ENCODE results near the gene MORC4.

DNA sequence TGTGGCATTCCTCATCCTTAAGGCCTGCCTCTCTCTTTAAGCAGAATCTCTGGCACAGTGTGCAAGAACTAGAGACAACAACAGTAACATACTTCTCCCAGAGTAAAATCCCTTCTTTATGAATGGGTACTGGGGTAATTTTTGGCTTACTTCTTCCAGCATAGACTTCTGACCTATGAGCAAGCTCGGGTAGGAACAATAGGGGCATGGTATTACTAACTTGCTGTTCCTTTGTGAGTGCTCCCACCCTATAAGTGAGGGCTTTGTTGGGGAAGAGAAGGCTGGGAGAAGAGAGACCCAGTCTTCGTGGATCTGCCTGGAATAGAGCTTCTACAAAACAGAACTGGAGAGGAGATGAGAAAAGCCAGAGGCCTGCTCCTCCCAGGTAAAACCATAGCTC, 49.6 kb downstream of the MORC4 start:
- no peak for TF ChIP-seq EZH2phosphoT487 (IDR thresholded peaks at IDR 0.05; ENCODE audit: low read depth)
- no peak for TF ChIP-seq CTCF (IDR thresholded peaks at IDR 0.05; ENCODE audit: low read depth, low read length)

Data from OCI-LY3 (cell line).